Breast epithelium (tissue), 4 donors: ENCODE data around the gene LTBP4. TPM values are rescaled to one million over a fixed set of nuclear protein-coding genes. Genes with fewer than 3 reads are reported as not detected.
A peak's percentile ranks its signal among the peaks of the same experiment; 100 is the strongest.

Experiments used
- DNase-seq, 2 donors: peaks; one replicate each; pipeline ENCODE4 v3.0.0-alpha.2; 2019; ENCODE audit warnings: low spot score in 2 of 2
- H3K27ac ChIP-seq, 2 donors: fragments of 200-600 bp; sonication (generic) in 1 of 2; one replicate each; pipeline ENCODE4 v1.5.1; 2016 to 2019; ENCODE audit warnings: mild to moderate bottlenecking in 1 of 2
- H3K27me3 ChIP-seq, 2 donors: fragments of 200-600 bp; sonication (generic) in 1 of 2; one replicate each; pipeline versions ENCODE4 v1.5.1 to v1.6.0; 2017 to 2019; ENCODE audit warnings: control low read depth in 1 of 2, mild to moderate bottlenecking in 1 of 2
- H3K36me3 ChIP-seq: fragments of 200-600 bp; one replicate; pipeline ENCODE4 v1.5.1; 2019
- H3K4me1 ChIP-seq, 2 donors: fragments of 200-600 bp; sonication (generic); one replicate each; pipeline ENCODE4 v1.5.1; 2016 to 2019; ENCODE audit warnings: control low read depth in 1 of 2
- H3K4me3 ChIP-seq, 3 donors: fragments of 200-600 bp; sonication (generic); 1 replicate in 2 of 3; 2 replicates in 1 of 3; pipeline ENCODE4 v1.5.1; 2016 to 2019; ENCODE audit warnings: mild to moderate bottlenecking in 3 of 3, moderate library complexity in 2 of 3
- H3K9me3 ChIP-seq, 2 donors: fragments of 200-600 bp; sonication (generic) in 1 of 2; one replicate each; pipeline ENCODE4 v1.5.1; 2016 to 2019; ENCODE audit warnings: control low read depth in 1 of 2
- POLR2A ChIP-seq: fragments of 450-650 bp; IDR thresholded peaks from one replicate; pipeline ENCODE4 v1.6.1; 2016; ENCODE audit warnings: antibody characterized with exemption, mild to moderate bottlenecking, moderate library complexity
- POLR2AphosphoS5 ChIP-seq, 3 donors: sonication (generic); formaldehyde crosslinking; IDR thresholded peaks; one replicate each; pipeline ENCODE4 v1.6.1; 2017; ENCODE audit warnings: antibody characterized with exemption in 3 of 3
- intact Hi-C: fragments of 100-400 bp; cut with DNase I; formaldehyde crosslinking; loops from one replicate; pipeline ENCODE4 v1.15.1; 2023; ENCODE audit warnings: low total_unique reads
- total RNA-seq, 3 donors: library from RNA; depleted of rRNA; stranded (reverse); fragments of >200 nt; gene quantifications; one replicate each; pipeline ENCODE4 v1.1.0, GENCODE V29; 2016
- TF ChIP-seq, protein P1 (sequence below), 3 donors: fragments of 450-650 bp; IDR thresholded peaks; one replicate each; pipeline ENCODE4 v1.5.1; 2016 to 2017; ENCODE audit warnings: antibody characterized with exemption in 3 of 3, mild to moderate bottlenecking in 3 of 3, moderate library complexity in 3 of 3

Gene LTBP4
- total RNA-seq, 3 donors from 2014 or later = 52.7 to 130 (median 89.1) TPM

DNA sequence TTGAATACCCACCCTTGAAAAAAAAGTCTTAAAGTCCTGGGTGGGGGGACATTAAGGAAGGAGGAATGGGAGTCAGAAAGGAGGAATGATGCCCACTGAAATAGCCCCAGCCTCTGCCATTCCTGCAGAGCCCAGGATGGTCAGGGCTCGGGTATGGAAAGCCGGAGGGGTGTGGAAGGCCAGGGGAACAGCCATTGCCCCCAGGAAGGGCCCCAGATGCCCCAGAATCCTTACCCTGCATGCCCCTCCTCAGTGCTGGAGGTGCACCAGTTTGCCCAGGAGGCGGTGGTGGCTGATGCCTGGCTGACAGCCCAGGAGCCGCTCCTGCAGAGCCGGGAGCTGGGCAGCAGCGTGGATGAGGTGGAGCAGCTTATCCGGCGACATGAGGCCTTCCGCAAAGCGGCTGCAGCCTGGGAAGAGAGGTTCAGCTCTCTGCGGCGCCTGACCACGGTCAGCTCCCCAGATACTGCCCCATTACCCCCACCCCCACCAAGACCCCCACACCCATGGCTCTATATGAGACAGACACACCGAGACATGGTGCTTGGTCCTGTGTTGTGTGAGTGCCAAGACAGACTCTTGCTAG lies 35.2 kb upstream of the LTBP4 start:
- Histone ChIP-seq H3K27ac (no peak overlapping the region), H3K9me3 (no peaks in the 10 kb centered on the region), H3K27me3 (peaks cover 4 to 34% of the 10 kb centered on the region in 2 donors), H3K36me3 (no peaks in the 10 kb centered on the region), H3K4me1 (peaks cover 4 to 7% of the 10 kb centered on the region in 2 donors), H3K4me3 (no peak overlapping the region)
- no peak for DNase-seq
- no peak for TF ChIP-seq POLR2A
- TF ChIP-seq POLR2AphosphoS5 (IDR thresholded peaks at IDR 0.05) = no peak
- TF ChIP-seq, protein P1, sequence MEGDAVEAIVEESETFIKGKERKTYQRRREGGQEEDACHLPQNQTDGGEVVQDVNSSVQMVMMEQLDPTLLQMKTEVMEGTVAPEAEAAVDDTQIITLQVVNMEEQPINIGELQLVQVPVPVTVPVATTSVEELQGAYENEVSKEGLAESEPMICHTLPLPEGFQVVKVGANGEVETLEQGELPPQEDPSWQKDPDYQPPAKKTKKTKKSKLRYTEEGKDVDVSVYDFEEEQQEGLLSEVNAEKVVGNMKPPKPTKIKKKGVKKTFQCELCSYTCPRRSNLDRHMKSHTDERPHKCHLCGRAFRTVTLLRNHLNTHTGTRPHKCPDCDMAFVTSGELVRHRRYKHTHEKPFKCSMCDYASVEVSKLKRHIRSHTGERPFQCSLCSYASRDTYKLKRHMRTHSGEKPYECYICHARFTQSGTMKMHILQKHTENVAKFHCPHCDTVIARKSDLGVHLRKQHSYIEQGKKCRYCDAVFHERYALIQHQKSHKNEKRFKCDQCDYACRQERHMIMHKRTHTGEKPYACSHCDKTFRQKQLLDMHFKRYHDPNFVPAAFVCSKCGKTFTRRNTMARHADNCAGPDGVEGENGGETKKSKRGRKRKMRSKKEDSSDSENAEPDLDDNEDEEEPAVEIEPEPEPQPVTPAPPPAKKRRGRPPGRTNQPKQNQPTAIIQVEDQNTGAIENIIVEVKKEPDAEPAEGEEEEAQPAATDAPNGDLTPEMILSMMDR (IDR thresholded peaks at IDR 0.05) = no peak
- intact Hi-C loops = no loop called here

DNA sequence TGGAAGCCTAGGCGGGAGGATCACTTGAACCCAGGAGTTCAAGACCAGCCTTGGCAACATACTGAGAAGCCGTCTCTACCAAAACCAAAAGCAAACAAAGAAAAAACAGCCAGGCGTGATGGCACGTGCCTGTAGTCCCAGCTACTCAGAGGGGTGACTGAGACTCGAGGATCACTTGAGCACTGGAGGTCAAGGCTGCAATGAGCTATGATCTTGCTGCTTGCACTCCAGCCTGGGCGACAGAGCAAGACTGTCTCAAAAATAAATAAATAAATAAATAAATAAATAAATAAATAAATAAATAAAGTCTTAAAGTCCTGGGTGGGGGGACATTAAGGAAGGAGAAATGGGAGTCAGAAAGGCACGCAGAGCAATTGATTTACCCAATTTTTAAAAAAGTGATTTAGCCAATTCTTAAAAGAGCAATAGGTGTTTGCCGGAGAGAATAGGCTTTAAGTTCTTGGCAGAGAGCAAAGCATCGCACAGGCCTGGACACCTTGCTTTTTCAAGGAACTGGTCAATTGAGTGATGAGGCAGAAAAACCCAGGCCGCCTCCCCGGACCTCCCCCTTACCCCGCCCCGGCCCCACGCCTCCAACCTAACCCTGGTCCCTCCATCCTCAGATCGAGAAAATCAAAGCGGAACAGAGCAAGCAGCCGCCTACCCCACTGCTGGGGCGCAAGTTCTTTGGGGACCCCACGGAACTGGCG lies 34.0 kb upstream of the LTBP4 start:
- H3K4me3 ChIP-seq = peak overlapping the region; percentile 14 to 54 (median 36)

DNA sequence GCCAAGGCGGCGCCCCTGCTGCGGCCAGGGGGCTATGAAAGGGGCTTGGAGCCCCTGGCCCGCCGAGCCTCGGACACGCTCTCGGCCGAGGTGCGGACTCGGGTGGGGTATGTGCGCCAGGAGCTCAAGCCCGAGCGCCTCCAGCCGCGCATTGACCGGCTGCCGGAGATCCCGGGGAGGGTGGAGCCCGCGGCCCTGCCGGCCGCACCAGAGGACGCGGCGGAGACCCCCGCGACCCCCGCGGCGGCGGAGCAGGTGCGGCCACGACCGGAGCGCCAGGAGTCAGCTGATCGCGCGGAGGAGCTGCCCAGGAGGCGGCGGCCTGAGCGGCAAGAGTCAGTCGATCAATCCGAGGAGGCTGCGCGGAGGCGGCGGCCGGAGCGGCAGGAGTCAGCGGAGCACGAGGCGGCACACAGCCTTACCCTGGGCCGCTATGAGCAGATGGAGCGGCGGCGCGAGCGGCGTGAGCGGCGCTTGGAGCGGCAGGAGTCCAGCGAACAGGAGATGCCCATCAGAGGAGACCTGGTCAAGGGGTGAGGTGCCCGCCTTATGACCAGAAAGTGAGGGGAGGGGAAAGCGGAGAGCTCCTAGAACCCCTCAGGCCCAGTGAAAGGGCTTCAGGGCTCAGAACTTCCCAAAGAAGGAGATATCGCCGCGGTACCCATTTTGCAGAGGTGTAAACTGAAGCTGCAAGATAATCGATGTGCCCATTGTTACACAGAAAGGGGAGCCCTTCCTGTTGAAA lies 33.2 kb upstream of the LTBP4 start:
- Histone ChIP-seq H3K9me3 (no peaks in the 10 kb centered on the region), H3K27me3 (peaks cover 4 to 34% of the 10 kb centered on the region in 2 donors), H3K4me3 (peak overlapping the region; percentile 14 to 54 (median 36)), H3K4me1 (peaks cover 4 to 7% of the 10 kb centered on the region in 2 donors), H3K27ac (no peak overlapping the region), H3K36me3 (no peaks in the 10 kb centered on the region)
- TF ChIP-seq, protein P1 (IDR thresholded peaks at IDR 0.05) = no peak
- TF ChIP-seq POLR2A = no peak
- no peak for TF ChIP-seq POLR2AphosphoS5 (IDR thresholded peaks at IDR 0.05)
- DNase-seq = no peak
- intact Hi-C loops = no loop called here

More for the DNA sequence above, 34.0 kb upstream of the LTBP4 start:
- intact Hi-C loops = no loop called here
- H3K27ac ChIP-seq = no peak overlapping the region
- no peaks in the 10 kb centered on the region for H3K9me3 ChIP-seq
- peaks cover 4 to 34% of the 10 kb centered on the region in 2 donors for H3K27me3 ChIP-seq
- H3K4me1 ChIP-seq = peaks cover 4 to 7% of the 10 kb centered on the region in 2 donors
- DNase-seq = no peak
- no peaks in the 10 kb centered on the region for H3K36me3 ChIP-seq
- TF ChIP-seq POLR2AphosphoS5 (IDR thresholded peaks at IDR 0.05) (no peak), POLR2A (no peak)
- TF ChIP-seq, protein P1 (IDR thresholded peaks at IDR 0.05) = no peak

DNA sequence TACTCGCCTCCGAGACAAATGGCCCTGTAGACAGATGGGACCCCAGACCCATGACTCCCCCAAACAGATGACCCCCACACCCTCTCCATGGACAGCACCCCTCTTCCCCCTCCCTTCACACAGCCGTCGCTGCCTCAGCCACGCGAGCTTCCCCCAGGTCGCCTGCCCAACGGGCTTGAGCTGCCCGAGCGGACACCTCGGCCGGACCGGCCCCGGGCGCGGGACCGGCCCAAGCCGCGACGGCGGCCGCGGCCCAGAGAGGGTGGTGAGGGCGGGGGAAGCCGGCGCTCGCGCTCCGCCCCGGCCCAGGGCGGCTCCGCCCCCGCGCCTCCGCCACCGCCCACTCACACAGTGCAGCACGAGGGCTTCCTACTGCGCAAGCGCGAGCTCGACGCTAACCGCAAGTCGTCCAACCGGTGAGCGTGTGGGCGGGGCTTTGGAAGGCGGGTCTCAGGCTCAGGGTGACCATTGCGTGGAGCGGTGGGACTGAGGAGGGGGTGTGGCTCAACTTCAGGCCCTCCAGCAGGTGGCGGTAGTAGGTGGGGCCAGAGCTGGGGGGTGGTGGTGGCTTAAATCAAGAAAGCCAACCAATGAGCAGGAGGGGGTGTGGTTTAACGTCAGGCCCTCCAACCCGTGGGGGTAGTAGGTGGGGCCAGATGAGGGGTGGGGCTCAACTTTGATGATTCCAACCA lies 30.7 kb upstream of the LTBP4 start:
- Histone ChIP-seq H3K27me3 (peaks cover 4 to 29% of the 10 kb centered on the region in 2 donors), H3K4me1 (peaks cover 4 to 7% of the 10 kb centered on the region in 2 donors), H3K36me3 (no peaks in the 10 kb centered on the region), H3K4me3 (peak overlapping the region; percentile 19 to 73 (median 49)), H3K9me3 (no peaks in the 10 kb centered on the region), H3K27ac (peak overlapping the region; percentile 60 to 82)
- TF ChIP-seq POLR2AphosphoS5 (IDR thresholded peaks at IDR 0.05) = no peak
- TF ChIP-seq, protein P1 (IDR thresholded peaks at IDR 0.05) = peak in 1 of 3 donors; percentile 27
- intact Hi-C loops = no loop called here
- DNase-seq = peak; percentile 98 to 99
